ENCODE results near the gene IPPK.
"Not testable (repeated sequence)": the region's sequence is repeated elsewhere in the genome, so short reads cannot be mapped to it uniquely, and the experiment has no call there.

Gene IPPK

GRCh38 chr9:92595930-92596329 lies 74.0 kb downstream of the IPPK start:
- no peak for DNase-seq (ENCODE audit: low read depth in 2 of 2)

DNA sequence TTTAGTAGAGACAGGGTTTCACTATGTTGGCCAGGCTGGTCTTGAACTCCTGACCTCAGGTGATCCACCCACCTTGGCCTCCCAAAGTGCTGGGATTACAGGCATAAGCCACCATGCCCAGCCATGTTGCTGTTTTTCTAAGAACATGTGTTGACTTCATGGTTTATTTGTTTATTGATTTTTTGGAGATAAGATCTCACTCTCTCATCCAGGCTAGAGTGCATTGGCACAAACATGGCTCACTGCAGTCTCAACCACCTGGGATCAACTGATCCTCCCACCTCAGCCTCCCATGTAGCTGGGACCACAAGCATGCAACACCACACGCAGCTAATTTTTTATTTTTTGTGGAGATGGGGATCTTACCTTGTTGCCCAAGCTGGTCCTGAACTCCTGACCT lies 74.9 kb downstream of the IPPK start:
- DNase-seq (ENCODE audit: low read depth in 2 of 2), result not testable (repeated sequence)

- no peak for DNase-seq (ENCODE audit: low read depth in 2 of 2)
Observed at GRCh38 chr9:92592946-92593861, 76.7 kb downstream of the IPPK start.

DNA sequence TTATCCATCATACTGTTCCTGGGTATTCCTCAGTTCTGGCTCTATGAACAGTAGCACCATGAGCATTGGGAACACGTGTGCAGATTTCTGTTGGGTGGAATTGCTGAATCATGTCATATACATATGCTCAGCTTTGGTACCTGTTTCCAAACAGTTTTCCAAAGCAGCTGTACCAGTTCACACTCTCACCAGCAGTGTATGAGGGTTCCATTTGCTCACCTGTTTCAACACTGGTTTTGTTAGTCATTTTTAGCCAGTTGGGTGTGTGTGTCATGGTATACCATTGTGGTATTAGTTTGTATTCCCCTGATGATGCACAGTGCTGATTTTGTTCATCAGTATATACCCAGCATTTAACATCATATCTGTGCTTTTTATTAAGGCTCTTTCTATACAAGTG lies 77.4 kb downstream of the IPPK start:
- DNase-seq (ENCODE audit: low read depth in 2 of 2), result no peak

- no peak for DNase-seq (ENCODE audit: low read depth in 2 of 2)
Observed at GRCh38 chr9:92590377-92590776, 79.6 kb downstream of the IPPK start.

DNA sequence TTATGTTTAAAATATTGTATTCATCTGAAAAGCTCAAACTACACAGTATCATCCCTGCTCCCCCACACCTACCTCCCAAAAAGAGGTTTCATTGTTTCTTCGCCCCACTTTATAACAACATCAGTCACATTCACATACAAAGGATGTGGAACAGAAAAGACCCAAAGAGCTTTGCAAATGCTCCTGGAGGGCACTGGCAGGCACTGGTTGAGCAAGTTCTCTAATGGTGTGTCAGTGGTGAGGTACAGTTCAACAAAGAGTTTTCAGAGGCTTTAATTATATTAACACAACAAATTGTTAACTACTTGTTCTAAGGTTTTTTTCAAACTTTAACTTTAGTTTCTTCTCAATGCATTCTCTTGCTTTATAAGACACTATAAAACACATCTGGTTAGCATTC lies 80.0 kb downstream of the IPPK start:
- DNase-seq (ENCODE audit: low read depth in 2 of 2), result no peak

GRCh38 chr9:92576175-92576574 lies 93.8 kb downstream of the IPPK start:
- no peak for DNase-seq (ENCODE audit: low read depth in 2 of 2)

GRCh38 chr9:92573612-92574011 lies 96.3 kb downstream of the IPPK start:
- not testable (repeated sequence) for DNase-seq (ENCODE audit: low read depth in 2 of 2)

- not testable (repeated sequence) for DNase-seq (ENCODE audit: low read depth in 2 of 2)
Observed at GRCh38 chr9:92571871-92572270, 98.1 kb downstream of the IPPK start.

DNA sequence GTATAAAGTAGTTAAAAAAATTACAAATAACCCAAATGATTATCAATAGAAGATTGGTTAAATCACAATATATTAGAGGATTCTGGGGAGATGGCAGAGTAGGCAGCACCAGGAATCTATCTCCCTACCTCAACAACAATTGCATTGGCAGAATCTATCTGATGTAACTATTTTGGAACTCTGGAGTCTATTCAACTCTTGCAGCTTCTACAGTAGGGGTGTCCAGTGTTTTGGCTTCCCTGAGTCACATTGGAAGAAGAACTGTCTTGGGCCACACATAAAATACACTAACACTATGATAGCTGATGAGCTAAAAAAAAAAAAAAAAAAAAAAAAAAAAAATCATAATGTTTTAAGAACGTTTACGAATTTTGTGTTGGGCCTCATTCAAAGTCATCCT lies 104.9 kb downstream of the IPPK start:
- no peak for DNase-seq (ENCODE audit: low read depth in 2 of 2)

DNA sequence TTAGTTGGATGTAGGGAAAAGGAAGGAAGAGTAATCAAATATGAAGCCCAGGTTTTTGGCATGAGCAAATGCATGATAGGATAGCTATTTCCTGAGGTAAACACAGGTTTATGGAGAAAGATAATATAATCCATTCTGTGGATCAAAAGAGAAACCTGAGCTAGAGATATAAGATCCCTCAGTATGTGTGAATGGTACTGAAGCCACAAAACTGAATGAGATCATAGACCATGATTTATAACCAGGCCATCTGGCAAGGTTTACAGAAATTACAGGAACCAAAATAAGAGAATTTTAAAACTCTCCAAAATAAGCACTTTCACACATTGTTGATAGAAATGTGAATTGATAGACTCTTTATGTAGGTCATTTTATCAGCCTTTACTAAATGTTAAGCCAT lies 105.4 kb downstream of the IPPK start:
- no peak for DNase-seq (ENCODE audit: low read depth in 2 of 2)

All from stimulated activated CD8-positive, alpha-beta memory T cell treated with anti-CD3 and anti-CD28 coated beads, Interleukin-15, amount 100 ng/mL, for 4 hours (primary cell).